ENCODE results near the gene PDE7B. TPM values are rescaled to one million over a fixed set of nuclear protein-coding genes. Genes with fewer than 3 reads are reported as not detected.
A peak's percentile ranks its signal among the peaks of the same experiment; 100 is the strongest.

PDE7B gene
- total and polyA plus RNA-seq, 7 donors = 1.9 to 4.6 (median 2.7) TPM

DNA sequence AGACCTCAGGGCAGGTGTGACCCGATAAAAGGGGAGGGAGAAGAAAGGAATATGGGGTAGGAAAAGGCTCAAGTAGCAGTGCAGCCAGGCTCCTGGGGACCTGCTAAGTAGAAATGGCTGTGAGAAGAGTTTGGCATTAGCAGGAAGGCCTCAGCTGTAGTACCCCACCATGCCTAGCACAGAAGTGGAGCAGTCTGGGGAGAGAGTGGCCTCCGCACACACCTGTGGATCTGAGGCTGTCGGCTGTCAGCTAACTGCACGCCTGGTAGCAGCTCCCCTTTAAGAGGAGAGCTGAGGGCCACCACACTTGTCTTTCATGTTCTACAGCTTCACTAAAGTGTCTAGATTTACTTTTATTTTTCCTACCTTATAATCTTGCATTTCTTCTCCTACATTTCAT, 24.6 kb downstream of the PDE7B start:
- Histone ChIP-seq H3K4me1 (no peaks in the 10 kb centered on the region), H3K4me3 (no peak overlapping the region), H3K27ac (no peak overlapping the region), H3K36me3 (ENCODE audit: insufficient read depth in 1 of 2, low read depth in 1 of 2) (no peaks in the 10 kb centered on the region), H3K9me3 (no peaks in the 10 kb centered on the region), H3K27me3 (ENCODE audit: insufficient read depth in 3 of 3, low read length in 2 of 3) (no peaks in the 10 kb centered on the region)
- intact Hi-C loops (cut with DNase I) = no loop called here
- TF ChIP-seq, protein P1, sequence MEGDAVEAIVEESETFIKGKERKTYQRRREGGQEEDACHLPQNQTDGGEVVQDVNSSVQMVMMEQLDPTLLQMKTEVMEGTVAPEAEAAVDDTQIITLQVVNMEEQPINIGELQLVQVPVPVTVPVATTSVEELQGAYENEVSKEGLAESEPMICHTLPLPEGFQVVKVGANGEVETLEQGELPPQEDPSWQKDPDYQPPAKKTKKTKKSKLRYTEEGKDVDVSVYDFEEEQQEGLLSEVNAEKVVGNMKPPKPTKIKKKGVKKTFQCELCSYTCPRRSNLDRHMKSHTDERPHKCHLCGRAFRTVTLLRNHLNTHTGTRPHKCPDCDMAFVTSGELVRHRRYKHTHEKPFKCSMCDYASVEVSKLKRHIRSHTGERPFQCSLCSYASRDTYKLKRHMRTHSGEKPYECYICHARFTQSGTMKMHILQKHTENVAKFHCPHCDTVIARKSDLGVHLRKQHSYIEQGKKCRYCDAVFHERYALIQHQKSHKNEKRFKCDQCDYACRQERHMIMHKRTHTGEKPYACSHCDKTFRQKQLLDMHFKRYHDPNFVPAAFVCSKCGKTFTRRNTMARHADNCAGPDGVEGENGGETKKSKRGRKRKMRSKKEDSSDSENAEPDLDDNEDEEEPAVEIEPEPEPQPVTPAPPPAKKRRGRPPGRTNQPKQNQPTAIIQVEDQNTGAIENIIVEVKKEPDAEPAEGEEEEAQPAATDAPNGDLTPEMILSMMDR (IDR thresholded peaks at IDR 0.05) = no peak
- 75 to 94% (median 77%) methylated on average over 4 of the region's 4 CpGs for WGBS, 3 donors
- DNase-seq (no peak), ATAC-seq (no peak)

DNA sequence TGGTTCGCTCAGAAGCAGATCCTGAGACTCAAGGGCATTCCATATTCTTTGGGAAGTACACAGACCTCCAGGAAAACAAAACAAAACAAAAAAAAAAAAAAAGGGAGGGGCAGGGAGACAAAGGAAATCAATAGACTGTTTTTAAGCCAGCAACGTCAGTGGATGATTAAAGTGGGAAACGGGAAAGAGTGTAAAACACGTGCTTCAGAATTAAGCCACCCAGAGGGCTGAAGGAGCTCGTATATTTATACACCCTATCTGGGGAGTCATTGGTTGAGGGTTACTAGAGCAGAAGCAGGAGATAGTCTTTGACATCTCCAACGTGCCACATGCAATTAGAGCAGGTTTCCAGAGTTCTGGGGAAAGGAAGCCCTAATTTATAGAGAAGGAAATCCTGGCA, 26.2 kb downstream of the PDE7B start:
- no peaks in the 10 kb centered on the region for H3K36me3 ChIP-seq (ENCODE audit: insufficient read depth in 1 of 2, low read depth in 1 of 2)
- DNase-seq (no peak), ATAC-seq (no peak)
- intact Hi-C loops (cut with DNase I) = no loop called here
- no peaks in the 10 kb centered on the region for H3K9me3 ChIP-seq
- no peaks in the 10 kb centered on the region for H3K27me3 ChIP-seq (ENCODE audit: insufficient read depth in 3 of 3, low read length in 2 of 3)
- TF ChIP-seq, protein P1 (IDR thresholded peaks at IDR 0.05) = no peak
- H3K27ac ChIP-seq = no peak overlapping the region
- 42 to 46% (median 44%) methylated on average over 6 of the region's 6 CpGs for WGBS, 3 donors
- H3K4me3 ChIP-seq = no peak overlapping the region
- H3K4me1 ChIP-seq = peaks cover under 1% of the 10 kb centered on the region

DNA sequence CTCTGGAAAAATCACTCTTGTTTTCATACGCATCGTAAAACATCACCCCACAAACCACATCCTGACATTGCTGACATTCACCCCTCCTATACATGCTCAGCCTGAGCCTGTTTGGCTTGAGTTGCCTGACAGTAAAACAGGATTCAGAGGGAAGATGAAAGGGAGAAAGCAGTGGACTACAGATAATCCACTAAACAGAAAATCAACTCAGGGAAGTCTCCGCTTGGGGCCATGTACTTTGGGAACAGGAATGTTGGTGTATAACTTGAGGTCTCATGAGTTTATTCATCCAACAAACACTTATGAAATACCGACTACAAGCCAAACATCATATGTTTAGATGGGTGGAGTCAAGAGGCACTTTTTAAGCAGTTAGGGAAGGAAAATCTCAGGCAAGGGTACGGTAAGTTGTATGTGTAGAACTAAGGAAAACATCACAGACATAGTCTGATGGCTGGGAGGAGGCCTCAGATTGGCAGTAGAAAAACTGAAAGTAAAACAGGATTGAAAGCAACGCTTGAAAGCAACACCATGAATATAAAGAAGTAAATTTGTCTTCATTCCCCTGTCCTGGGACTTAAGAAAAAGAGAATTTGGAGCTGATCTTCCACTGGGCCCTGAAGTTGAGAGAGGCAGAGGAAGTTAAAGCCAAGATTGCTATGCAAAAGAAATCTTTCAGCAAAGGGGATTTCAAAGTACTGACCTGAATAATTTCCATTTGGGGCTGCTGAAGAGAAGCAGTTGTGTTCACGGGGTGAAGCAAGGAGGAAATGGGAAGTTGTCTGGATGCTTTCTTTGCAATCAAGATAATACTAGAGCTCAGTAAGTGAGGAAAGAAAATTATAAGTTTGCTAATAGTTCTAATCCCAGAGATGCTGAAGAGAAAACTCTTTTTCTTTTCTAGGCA, 28.8 kb downstream of the PDE7B start:
- intact Hi-C loops (cut with DNase I) = no loop called here

DNA sequence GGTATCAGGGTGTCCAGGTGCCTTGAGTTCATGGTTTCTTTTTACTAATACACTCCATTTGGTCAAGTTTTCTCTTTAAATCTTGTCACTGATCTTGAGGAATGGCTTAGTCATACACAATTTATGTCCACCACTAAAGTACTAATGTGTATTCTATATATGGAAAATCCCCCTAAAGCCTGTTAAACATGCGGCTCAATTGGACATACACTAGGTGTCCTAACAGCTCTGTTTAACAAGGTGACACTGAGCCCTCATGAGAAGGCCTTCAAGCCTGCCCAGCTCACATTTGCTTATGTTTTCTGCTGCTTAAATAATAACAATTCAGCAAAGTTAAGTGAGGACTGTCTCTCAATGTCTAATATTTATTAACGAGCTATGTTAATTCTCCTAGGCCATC, 31.5 kb downstream of the PDE7B start:
- Histone ChIP-seq H3K27ac (no peak overlapping the region), H3K4me3 (no peak overlapping the region), H3K4me1 (peaks cover 7% of the 10 kb centered on the region), H3K9me3 (no peaks in the 10 kb centered on the region), H3K36me3 (ENCODE audit: insufficient read depth in 1 of 2, low read depth in 1 of 2) (no peaks in the 10 kb centered on the region), H3K27me3 (ENCODE audit: insufficient read depth in 3 of 3, low read length in 2 of 3) (no peaks in the 10 kb centered on the region)
- intact Hi-C loops (cut with DNase I) = no loop called here
- ATAC-seq (no peak), DNase-seq (no peak)
- TF ChIP-seq, protein P1 (IDR thresholded peaks at IDR 0.05) = no peak
- 79 to 90% (median 84%) methylated on average over 2 of the region's 2 CpGs for WGBS, 3 donors

More for the DNA sequence above, 28.8 kb downstream of the PDE7B start:
- Histone ChIP-seq H3K27ac (peak overlapping the region; percentile 27), H3K4me1 (peaks cover 7% of the 10 kb centered on the region), H3K36me3 (ENCODE audit: insufficient read depth in 1 of 2, low read depth in 1 of 2) (no peaks in the 10 kb centered on the region), H3K4me3 (peak overlapping the region; percentile 22), H3K27me3 (ENCODE audit: insufficient read depth in 3 of 3, low read length in 2 of 3) (no peaks in the 10 kb centered on the region), H3K9me3 (no peaks in the 10 kb centered on the region)
- DNase-seq = no peak
- TF ChIP-seq, protein P1 (IDR thresholded peaks at IDR 0.05) = no peak
- 55 to 65% (median 58%) methylated on average over 7 of the region's 7 CpGs for WGBS, 3 donors
- peak in 1 of 4 donors; percentile 42 for ATAC-seq

All from psoas muscle (tissue), 8 donors.